ENCODE data around the gene RAPSN.

The RAPSN gene

GRCh38 chr11:47448566-47449427, at the start of gene RAPSN:
TSS of gene RAPSN (minus strand) at chr11:47449136. CDS start at chr11:47448964, 172 bp downstream.
- DNase-seq (ENCODE audit: low read depth in 2 of 2), result no peak

- no peak for DNase-seq (ENCODE audit: low read depth in 2 of 2)
These were observed 49.2 kb upstream of the RAPSN start for GRCh38 chr11:47498149-47498548.

GRCh38 chr11:47496808-47497207, 47.9 kb upstream of the RAPSN start:
- no peak for DNase-seq (ENCODE audit: low read depth in 2 of 2)

- no peak for DNase-seq (ENCODE audit: low read depth in 2 of 2)
These were observed 46.9 kb upstream of the RAPSN start for GRCh38 chr11:47495856-47496217.

GRCh38 chr11:47495011-47495855, 46.3 kb upstream of the RAPSN start:
- DNase-seq (ENCODE audit: low read depth in 2 of 2), result no peak

GRCh38 chr11:47489395-47489755, 40.4 kb upstream of the RAPSN start:
- no peak for DNase-seq (ENCODE audit: low read depth in 2 of 2)

- DNase-seq (ENCODE audit: low read depth in 2 of 2), result no peak
These were observed 39.9 kb upstream of the RAPSN start for GRCh38 chr11:47488674-47489394.

- DNase-seq (ENCODE audit: low read depth in 2 of 2), result no peak
These were observed 39.2 kb upstream of the RAPSN start for GRCh38 chr11:47488111-47488510.

- no peak for DNase-seq (ENCODE audit: low read depth in 2 of 2)
These were observed 38.5 kb upstream of the RAPSN start for GRCh38 chr11:47487421-47487820.

GRCh38 chr11:47485107-47485506, 36.2 kb upstream of the RAPSN start:
- DNase-seq (ENCODE audit: low read depth in 2 of 2), result no peak

- no peak for DNase-seq (ENCODE audit: low read depth in 2 of 2)
These were observed 34.5 kb upstream of the RAPSN start for GRCh38 chr11:47483457-47483856.

- no peak for DNase-seq (ENCODE audit: low read depth in 2 of 2)
These were observed 31.8 kb upstream of the RAPSN start for GRCh38 chr11:47480762-47481161.

GRCh38 chr11:47478651-47479329, 29.9 kb upstream of the RAPSN start:
- DNase-seq (ENCODE audit: low read depth in 2 of 2), result no peak

GRCh38 chr11:47477753-47478152, 28.8 kb upstream of the RAPSN start:
- no peak for DNase-seq (ENCODE audit: low read depth in 2 of 2)

GRCh38 chr11:47477323-47477722, 28.4 kb upstream of the RAPSN start:
- no peak for DNase-seq (ENCODE audit: low read depth in 2 of 2)

GRCh38 chr11:47470671-47471070, 21.7 kb upstream of the RAPSN start:
- no peak for DNase-seq (ENCODE audit: low read depth in 2 of 2)

- DNase-seq (ENCODE audit: low read depth in 2 of 2), result no peak
These were observed 20.6 kb upstream of the RAPSN start for GRCh38 chr11:47469361-47470179.

- DNase-seq (ENCODE audit: low read depth in 2 of 2), result no peak
These were observed 19.8 kb upstream of the RAPSN start for GRCh38 chr11:47468598-47469214.

- no peak for DNase-seq (ENCODE audit: low read depth in 2 of 2)
These were observed 18.4 kb upstream of the RAPSN start for GRCh38 chr11:47467357-47467756.

GRCh38 chr11:47466701-47467250, 17.8 kb upstream of the RAPSN start:
- DNase-seq (ENCODE audit: low read depth in 2 of 2), result no peak
